Nucleus accumbens (tissue), 56 donors: ENCODE measurements around the gene SH3BP1.

ENCODE experiments used
- DNase-seq, 56 donors: peaks; one replicate each; lab custom pipeline; 2025; lab: John Stamatoyannopoulos, UW

SH3BP1 gene

DNA sequence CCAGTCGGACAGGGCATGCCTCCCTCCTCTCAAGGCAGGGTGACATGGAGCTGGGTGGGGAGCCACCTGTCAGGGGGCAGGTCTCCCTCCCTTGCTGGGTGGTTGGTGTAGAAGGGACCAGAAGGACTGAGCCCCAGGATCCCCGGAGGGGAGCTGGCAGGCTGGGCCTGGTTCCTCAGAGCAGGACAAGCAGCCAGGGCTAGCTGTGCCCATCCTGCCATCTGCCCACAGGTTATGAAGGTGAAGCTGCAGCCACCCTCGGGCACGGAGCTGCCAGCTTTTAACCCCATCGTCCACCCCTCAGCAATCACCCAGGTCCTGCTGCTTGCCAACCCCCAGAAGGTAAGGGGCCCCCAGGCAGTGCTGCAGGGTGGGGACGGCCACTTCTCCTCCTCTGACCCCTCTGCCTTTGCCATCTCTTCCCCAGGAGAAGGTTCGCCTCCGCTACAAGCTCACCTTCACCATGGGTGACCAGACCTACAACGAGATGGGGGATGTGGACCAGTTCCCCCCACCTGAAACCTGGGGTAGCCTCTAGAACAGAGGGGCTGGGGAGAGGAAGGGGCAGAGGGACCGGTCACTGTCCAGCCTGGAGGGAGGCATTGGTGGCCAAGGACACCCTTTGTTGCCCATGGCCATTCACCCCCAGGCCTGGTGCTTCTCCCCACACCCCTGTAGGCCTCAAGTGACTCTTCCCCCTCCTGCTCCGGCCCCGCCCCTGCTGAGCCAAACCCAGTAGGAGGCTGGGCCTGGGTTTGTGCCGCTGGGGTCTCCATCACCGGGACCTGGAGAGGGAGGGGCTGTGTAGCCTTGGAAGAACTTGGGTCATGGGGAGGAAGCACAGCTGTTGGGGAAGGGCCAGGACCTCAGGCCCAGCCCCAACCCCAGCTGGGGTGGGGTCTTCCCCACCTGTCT is 7.0 kb upstream of the SH3BP1 start:
- DNase-seq: no peak

DNA sequence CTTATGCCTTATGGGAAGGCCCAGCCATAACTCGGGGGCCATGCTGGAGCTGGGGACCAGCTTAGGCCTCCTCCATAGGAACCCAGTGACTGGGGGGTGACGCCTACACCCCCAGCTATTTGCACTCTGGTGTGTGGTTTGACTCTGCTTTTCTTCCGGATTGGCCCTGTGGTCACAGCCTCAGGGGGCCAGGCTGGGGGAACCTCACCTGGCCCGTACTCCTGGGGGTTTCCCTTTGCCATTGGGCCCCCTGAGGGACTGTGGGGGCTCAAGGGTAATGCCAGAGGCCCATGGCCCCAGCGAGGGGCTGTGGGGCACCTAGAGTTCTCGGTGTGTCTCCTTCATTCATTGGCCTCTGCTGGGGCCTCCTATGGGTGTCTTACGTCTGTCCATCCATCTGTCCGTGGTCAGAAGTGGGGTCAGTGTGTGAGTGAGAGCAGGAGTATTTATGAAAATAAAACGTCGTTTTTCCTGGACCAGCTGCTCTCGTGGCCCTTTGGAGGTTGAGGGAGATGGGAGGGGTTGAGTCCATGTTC is 6.3 kb upstream of the SH3BP1 start:
- no peak for DNase-seq

DNA sequence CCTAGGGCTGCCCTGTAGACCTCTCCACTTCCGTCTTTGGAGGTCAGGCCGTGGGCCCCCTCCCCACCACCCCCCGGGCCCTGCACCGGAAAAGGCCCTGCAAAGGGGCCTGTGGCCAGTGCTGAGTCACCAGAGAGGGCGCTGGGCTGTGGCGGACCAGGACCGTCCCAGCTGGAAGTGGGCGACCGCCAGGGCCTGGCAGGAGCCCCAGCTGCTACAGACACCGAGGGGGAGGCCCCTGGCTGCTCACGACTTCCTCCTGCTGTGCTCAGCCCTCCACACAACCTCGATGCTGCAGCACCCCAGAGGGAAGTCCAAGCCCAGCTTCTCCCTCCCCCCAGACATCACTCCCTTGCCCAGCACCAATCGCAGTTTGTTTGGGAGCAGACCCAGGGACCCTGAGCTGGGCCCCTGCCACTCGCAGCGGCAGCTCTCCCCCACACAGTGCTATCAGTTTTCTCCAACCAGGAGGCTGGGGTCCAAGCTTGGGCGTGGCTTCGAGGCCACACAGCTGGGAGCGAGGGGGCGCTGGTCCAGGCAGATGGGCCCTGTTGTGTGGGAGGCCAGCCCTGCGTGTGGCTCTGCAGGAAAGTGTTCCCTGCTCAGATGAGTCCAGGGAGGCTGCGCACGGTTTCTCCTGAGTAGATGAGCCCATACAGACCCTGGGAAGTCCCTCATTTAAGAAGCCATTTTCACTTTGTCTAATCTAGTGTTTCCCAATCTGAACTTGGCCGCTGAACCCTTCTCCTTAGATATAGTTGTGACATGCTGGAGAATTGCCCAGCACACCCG is 5.6 kb upstream of the SH3BP1 start:
- peak in 55 of 56 donors; percentile 15 to 88 (median 68) for DNase-seq

DNA sequence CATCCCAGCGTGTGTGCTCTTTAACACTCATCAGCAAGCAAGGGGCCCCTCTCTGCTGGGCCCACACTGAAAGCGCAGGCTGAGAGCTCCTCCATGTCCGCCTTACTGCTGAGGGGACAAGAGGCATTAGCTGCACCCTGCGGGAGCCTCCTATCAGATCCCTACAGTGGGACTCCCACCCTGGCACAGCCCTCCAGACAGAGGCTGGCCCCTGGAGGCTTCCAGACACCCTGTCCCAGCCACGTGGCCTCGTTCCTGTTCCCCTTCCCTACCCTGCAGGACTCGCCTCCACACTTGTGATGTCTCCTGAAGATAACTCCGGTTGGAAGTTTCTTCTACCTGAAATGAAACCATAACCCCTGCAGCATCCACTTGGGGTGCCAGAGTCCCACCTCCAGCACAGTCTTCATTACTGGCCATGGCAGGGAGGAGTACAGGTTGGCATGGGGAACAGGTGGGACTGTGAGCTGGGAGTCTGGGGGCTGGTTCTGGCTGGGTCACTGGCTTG is 5.0 kb upstream of the SH3BP1 start:
- DNase-seq: peak in 3 of 56 donors; percentile 6 to 25 (median 8)

DNA sequence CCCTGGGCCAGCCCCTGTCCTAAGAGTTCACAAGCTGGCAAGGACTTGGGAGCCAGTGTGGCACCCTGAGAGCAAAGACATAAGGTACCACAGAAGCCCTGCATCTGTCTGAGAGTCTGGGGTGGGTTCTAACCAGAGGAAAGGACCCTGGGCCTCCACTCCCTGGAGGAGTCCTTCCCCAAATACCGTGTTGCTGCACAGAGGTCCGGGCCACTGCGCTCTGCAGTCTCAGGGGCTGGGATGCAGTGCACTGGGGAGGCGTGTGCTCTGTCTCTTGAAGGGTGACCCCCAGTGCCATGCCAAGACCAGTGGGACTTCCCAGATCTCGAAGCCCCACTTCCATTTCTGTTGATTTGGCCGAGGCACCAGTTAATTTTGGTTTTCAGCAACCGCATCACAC is 4.3 kb upstream of the SH3BP1 start:
- DNase-seq: no peak

DNA sequence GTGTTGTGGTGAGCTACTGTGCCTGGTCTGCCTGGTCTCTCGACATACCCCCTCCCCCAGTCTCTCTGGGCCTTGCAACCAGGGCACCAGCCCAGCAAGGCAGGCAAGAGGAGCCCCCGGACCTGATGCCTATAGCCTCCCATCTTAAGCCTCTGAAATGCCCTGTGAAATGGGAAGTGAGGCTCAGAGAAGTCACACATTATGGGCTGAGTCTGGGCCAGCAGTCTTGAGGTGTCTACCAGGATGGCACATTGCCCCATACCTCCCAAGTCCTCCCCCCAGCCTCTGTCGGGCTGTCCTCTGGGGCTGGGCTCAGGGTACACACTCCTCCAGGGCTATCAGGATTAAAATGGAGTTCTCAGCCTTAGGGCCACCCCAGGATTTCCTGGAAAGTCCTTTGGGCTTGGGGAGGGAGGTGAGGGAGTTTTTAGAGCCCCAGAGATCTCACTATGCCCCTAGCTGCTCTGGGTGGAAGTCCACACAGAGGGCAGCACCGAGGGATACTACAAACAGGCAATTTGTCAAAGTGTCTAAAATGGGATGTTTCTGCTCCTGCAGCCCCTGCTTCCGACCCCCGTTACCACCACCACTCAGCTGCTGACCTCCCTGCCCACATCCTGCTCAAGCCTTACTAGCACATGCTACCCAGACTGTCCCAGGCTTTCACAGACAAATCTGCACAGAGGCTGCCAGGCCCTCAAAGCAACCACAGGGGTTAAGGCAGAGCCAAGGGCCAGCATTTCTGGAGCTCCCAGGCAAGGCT is 3.1 kb upstream of the SH3BP1 start:
- peak in 3 of 56 donors; percentile 14 to 49 (median 33) for DNase-seq

DNA sequence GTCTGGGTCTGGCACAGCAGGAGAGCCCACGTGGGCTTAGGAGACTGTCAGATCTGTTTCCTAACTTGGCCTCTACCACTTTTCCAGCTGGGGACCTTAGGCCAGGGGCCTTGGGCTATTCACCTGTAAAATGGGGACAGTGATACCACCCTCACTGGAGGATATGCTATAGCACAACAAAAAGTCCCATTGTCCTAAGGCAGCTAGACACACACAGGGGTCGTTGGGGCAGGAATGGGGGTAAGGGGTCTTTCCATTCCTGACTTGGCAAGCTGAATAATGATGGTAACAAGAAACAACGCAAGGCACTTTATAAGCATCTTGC is 2.6 kb upstream of the SH3BP1 start:
- no peak for DNase-seq

DNA sequence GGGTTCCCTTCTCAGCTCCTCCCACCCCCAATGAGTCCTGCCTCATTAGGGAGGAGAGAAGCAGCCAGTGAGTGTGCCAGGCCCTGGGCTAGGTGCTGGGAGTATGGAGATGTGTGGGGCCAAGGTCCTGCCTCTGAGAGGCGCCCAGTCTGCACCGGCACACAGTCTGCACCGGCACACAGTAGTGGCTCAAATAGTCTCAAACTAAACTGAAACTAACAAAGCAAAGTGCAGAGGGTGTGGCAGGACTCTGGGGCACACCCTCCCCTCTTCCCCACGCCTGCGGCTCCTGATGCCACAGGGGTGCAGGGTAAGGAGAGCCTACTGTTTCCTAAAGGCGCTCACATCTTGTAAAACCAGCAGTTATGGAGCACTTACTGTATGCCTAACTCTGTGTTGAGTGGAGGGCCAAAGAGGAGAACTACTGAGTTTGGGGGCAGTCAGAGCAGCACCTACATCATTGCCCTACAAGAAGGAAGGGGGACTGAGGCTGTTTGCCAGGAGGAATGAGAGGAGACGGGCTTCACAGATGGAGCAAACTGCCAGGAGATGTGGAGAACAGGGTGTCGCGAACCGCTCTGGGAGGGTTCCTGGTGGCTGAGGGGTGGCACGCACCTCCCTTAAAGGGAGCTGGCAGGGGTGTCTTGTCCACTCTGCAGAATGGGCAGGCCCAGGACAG is 939 bp upstream of the SH3BP1 start:
- no peak for DNase-seq

DNA sequence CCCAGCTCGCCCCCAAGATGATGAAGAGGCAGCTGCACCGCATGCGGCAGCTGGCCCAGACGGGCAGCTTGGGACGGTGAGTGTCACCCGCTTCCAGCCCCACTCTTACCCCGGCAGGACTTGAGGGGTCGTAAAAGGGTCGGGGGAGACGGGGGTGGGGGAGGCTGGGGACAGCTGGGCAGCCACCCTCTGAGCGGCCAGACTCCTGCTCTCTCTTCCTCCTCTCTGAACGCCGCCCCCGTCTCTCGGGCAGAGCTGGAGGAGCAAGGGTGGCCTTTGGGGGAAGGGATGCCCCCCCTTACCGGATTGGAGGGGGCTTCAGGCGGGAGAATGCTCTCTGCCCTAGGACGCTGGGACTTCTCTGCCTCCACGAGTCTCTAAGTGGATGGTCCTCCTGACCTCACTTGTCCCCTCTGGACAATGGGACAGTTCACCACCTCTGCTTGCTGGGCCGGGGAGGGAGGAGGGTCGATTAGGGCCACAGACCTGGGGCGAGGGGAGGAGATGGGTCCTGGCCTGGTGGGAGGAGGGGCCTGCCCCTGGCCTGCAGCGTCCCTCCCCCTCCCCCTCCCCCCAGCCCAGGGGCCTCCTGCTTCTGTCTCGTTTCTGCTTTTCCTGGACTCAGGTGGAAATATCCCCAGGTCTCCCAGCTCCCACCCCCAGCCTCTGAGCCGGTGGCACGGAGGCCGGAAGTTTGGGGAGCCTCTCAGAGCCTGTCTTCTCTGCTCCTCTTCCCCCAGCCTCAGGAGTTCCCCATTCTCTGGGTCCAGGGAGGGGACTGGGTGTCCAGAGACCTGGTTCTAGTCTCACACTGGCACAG is 512 bp downstream of the SH3BP1 start:
- peak in 1 of 56 donors; percentile 16 for DNase-seq

DNA sequence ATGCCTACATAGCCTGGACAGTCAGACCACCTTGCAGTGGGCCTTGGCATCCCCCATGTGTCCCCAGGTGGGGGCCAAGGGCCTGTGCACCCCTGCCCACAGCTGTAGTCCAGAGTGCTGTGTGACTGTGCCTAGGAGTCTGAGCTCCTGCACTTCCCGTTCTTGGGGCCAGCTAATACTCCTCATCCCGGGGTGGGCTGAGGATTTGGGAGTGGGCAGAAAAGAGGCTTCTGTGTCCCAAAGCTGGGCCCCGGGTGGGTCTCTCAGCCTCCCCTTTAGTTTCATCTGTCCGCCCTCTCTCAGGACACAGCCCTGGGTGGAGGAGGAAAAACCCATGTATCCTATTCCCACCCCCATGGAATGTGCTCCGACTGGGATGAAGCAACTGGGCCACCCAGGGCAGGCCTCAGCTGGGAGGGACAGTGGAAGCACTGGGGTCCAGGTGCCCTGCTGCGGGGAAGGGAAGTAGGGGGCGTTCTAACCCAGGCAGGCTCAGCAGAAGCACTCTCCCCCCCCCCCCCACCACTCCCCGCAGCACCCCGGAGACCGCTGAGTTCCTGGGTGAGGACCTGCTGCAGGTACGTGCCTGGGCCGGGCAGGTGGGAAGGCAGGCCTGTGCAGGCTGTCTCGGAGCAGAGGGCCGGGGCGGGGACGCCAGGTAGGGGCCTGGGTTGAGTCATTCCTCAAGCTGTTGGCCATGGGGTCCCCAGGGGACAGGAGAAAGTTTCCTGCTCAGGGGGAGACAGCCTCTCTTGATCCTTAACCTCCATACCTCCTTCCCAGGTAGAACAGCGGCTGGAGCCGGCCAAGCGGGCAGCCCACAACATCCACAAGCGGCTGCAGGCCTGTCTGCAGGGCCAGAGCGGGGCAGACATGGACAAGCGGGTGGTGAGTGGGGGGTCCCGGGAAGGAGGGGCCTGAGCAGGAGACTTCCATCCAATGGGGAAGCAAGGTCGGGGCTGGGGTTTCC is 1.4 kb downstream of the SH3BP1 start:
- DNase-seq: no peak

DNA sequence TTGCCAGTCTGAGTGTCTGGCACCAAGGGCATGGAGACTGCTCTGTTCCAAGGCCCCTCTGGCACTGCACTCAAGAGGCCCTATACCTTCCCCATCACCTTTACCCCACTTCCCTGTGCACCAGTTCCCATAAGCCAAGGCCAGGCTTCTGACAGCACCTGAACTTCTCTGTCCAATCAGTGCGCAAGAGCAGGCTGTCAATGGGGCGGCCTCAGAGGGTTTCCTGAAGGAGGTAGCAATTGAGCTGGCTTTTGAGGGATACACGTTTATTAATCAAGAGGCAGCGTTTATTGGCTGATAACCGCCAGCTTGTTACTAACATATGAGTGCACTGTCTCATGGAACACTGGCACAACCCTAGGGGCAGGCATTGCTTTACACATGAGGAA is 2.1 kb downstream of the SH3BP1 start:
- DNase-seq: no peak

DNA sequence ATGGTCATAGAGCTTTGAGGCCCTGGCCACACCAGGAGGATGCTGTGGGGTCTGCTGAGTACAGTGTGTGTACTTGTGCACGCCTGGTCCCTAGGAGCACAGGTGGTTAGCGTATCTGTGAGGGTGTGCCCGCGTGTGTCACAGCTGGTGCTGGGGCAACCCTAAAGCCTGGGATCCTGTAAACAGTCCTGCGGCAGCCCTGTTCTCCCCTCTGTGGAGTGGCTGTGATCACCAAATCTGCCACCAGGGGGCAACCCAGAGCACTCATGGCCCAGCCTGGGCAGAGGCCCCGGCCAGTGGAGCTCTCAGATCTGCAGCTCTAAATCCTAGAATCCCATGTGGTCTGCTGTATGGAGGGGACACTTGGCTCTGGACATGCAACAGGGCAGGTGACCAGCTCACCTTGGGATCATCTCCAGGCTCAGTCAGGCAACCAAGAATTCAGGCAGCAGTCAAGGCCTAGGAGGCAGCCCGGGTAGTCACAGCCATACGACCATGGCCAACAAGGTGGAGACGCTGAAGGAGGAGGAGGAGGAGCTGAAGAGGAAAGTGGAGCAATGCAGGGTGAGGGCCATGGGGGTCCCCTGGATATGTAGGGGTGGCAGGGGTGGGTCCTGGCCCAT is 3.9 kb downstream of the SH3BP1 start:
- peak in 50 of 56 donors; percentile 25 to 91 (median 64) for DNase-seq

DNA sequence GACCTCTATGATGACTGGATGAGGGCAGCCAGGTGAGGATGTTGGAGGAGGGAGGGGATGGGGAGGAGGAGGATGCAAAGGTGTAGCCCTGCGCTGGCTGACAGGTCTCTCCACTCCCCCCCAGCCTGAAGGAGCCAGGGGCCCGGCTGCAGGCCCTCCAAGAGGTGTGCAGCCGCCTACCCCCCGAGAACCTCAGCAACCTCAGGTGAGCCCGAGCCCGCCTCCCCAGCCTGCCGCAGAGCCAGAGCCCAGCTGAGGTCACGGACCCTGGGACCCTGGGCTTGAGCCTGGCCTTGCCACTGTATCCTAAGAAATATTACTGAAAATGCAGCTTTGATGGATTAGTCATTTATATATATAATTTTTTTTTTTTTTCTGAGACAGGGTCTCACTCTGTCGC is 7.8 kb downstream of the SH3BP1 start:
- no peak for DNase-seq

DNA sequence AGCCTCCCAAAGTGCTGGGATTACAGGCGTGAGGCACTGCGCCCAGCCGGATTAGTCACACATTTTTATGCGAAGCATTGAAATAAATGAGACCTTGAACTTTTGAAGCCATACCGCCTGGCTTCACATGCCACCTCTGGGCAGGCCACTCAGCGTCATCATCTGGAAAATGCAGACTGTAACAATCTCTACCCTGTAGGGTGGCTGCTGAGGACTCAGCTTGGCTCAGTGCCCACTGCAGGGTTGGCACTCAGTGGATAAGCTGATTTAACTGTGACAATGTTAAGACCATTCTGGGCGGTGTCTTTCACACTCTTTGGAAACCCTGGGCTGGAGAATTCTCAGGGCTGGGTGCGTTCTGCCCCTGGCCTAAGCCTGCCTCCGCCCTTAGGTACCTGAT is 8.5 kb downstream of the SH3BP1 start:
- DNase-seq: no peak

DNA sequence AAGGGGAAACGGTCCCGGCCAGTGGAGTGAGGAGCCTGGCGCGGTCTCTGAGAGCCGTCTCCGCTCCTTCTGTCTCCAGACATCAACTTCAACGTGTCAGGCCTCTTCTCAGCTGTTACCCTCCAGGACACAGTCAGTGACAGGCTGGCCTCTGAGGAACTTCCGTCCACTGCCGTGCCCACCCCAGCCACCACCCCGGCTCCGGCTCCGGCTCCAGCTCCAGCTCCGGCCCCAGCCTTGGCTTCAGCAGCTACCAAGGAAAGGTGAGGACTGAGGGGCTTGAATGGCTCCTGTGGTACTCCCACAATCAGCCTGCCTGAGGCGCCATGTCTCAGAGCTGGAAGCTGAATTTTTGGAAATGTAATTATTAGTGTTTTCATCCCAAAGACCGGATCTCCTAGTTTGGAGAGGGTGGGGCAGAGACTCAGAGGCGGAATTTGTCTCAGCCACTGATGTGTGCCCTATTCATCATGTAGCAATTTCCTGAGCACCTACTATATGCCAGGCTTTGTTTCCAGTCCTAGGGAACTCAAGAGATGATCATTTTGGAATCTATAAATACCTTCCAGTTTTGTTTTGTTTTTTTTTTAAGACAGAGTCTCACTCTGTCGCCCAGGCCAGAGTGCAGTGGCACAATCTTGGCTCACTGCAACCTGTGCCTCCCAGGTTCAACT is 11.1 kb downstream of the SH3BP1 start:
- DNase-seq: no peak

DNA sequence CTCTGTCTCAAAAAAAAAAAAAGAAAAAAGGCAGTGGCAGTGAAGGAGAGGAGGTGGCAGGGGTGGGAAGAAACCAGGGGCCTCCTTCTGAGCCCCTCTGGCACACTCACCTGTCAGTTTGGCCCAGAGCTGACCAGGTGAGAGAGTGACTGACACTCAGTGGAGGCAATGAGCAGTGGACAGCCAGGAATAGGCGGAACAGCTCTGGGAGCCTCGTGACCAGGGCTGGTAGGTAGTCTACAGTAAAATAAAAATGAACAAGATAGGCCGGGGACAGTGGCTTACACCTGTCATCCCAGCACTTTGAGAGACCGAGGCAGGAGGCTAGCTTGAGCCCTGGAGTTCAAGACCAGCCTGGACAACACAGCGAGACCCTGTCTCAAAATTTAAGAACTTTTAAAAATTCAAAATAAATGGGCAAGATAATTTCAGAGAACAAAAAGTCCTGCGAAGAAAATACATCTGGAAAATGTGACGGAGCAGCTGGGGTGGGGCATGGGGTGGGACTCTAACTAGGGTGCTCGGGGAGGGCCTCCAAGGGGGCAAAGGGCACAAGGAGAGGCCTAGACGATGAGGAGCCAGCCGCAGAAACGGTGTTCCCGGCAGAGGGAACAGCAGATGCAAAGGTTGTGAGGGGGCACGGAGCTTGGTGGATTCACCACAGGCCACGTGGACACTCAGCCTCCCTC is 15.2 kb downstream of the SH3BP1 start:
- DNase-seq: no peak
